HG02943 (cell line): ENCODE data around the gene SNTB2.
A peak's percentile ranks its signal among the peaks of the same experiment; 100 is the strongest.

Experiments used
- ATAC-seq: cut with Tn5 transposase; IDR thresholded peaks from one replicate; pipeline ENCODE4 v1.9.1; 2021; ENCODE audit warnings: mild to moderate bottlenecking, low read depth, moderate library complexity; ENCODE audit not compliant: unreplicated experiment

The SNTB2 gene

GRCh38 chr16:69179328-69180010 is 7.5 kb upstream of the SNTB2 start:
- ATAC-seq, result no peak

- ATAC-seq, result no peak
These were observed 7.0 kb upstream of the SNTB2 start for GRCh38 chr16:69180011-69180338.

- no peak for ATAC-seq
These were observed 4.1 kb upstream of the SNTB2 start for GRCh38 chr16:69182730-69183416.

GRCh38 chr16:69187446-69188235 is 677 bp downstream of the SNTB2 start:
- ATAC-seq, result peak; percentile 21

GRCh38 chr16:69188236-69188549 is 1.2 kb downstream of the SNTB2 start:
- ATAC-seq, result no peak

- ATAC-seq, result no peak
These were observed 1.8 kb downstream of the SNTB2 start for GRCh38 chr16:69188716-69189115.

GRCh38 chr16:69190046-69190588 is 3.2 kb downstream of the SNTB2 start:
- no peak for ATAC-seq

- no peak for ATAC-seq
These were observed 3.6 kb downstream of the SNTB2 start for GRCh38 chr16:69190598-69190997.

GRCh38 chr16:69191136-69191535 is 4.2 kb downstream of the SNTB2 start:
- ATAC-seq, result no peak

- no peak for ATAC-seq
These were observed 6.9 kb downstream of the SNTB2 start for GRCh38 chr16:69193855-69194254.

- ATAC-seq, result no peak
These were observed 7.5 kb downstream of the SNTB2 start for GRCh38 chr16:69194488-69194887.

GRCh38 chr16:69195369-69196029 is 8.5 kb downstream of the SNTB2 start:
- no peak for ATAC-seq

- ATAC-seq, result no peak
These were observed 10.6 kb downstream of the SNTB2 start for GRCh38 chr16:69197573-69197972.

GRCh38 chr16:69199382-69199781 is 12.4 kb downstream of the SNTB2 start:
- ATAC-seq, result no peak

- no peak for ATAC-seq
These were observed 14.3 kb downstream of the SNTB2 start for GRCh38 chr16:69201291-69201690.

- ATAC-seq, result no peak
These were observed 14.8 kb downstream of the SNTB2 start for GRCh38 chr16:69201787-69202186.

GRCh38 chr16:69204172-69204571 is 17.2 kb downstream of the SNTB2 start:
- no peak for ATAC-seq

- no peak for ATAC-seq
These were observed 22.8 kb downstream of the SNTB2 start for GRCh38 chr16:69209735-69210134.

GRCh38 chr16:69217433-69217832 is 30.5 kb downstream of the SNTB2 start:
- no peak for ATAC-seq

GRCh38 chr16:69219279-69219678 is 32.3 kb downstream of the SNTB2 start:
- no peak for ATAC-seq

- ATAC-seq, result no peak
These were observed 36.9 kb downstream of the SNTB2 start for GRCh38 chr16:69223882-69224281.
